Measurements from ENCODE around the gene RNU6-7.

DNA sequence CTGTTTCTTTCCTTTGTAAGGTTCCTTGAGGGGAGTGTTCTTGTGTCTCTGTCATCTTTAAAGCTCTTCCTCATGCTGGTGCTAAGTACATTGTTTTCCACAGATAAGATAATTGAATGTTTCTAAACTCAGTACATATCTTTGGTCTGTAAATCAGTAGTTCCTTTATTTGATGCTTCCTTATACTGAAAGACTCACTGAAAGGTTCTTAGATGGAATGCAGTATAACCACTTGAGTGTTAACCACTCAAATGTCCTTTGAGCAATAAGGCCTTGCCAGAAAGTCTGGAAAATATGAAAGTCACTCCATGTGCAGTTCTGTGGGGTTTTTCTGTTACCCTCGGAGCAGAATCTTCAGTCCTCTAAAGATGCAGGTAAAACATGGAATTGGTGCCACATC, 24.2 kb downstream of the RNU6-7 start:
- TF ChIP-seq, protein P1, sequence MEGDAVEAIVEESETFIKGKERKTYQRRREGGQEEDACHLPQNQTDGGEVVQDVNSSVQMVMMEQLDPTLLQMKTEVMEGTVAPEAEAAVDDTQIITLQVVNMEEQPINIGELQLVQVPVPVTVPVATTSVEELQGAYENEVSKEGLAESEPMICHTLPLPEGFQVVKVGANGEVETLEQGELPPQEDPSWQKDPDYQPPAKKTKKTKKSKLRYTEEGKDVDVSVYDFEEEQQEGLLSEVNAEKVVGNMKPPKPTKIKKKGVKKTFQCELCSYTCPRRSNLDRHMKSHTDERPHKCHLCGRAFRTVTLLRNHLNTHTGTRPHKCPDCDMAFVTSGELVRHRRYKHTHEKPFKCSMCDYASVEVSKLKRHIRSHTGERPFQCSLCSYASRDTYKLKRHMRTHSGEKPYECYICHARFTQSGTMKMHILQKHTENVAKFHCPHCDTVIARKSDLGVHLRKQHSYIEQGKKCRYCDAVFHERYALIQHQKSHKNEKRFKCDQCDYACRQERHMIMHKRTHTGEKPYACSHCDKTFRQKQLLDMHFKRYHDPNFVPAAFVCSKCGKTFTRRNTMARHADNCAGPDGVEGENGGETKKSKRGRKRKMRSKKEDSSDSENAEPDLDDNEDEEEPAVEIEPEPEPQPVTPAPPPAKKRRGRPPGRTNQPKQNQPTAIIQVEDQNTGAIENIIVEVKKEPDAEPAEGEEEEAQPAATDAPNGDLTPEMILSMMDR (IDR thresholded peaks at IDR 0.05; ENCODE audit: borderline replicate concordance, extremely low read depth, low read length, poor library complexity, severe bottlenecking) = no peak
- no peak for TF ChIP-seq EZH2 (IDR thresholded peaks at IDR 0.05; ENCODE audit: borderline replicate concordance, low read depth, low read length, severe bottlenecking)
